ENCODE results near the gene CFAP69. TPM values are rescaled to one million over a fixed set of nuclear protein-coding genes. Genes with fewer than 3 reads are reported as not detected.

Gene CFAP69
- total RNA-seq, 1 donor from 2014 or later: 0.86 TPM

DNA sequence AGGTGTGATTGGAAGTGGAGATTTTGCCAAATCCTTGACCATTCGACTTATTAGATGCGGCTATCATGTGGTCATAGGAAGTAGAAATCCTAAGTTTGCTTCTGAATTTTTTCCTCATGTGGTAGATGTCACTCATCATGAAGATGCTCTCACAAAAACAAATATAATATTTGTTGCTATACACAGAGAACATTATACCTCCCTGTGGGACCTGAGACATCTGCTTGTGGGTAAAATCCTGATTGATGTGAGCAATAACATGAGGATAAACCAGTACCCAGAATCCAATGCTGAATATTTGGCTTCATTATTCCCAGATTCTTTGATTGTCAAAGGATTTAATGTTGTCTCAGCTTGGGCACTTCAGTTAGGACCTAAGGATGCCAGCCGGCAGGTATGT, 19.8 kb upstream of the CFAP69 start:
- no peak for DNase-seq (ENCODE audit: extremely low spot score, unreplicated experiment)
- peaks cover 43% of the 10 kb centered on the region for H3K27me3 Mint-ChIP-seq (ENCODE audit: unreplicated experiment)
- TF ChIP-seq, protein P1, sequence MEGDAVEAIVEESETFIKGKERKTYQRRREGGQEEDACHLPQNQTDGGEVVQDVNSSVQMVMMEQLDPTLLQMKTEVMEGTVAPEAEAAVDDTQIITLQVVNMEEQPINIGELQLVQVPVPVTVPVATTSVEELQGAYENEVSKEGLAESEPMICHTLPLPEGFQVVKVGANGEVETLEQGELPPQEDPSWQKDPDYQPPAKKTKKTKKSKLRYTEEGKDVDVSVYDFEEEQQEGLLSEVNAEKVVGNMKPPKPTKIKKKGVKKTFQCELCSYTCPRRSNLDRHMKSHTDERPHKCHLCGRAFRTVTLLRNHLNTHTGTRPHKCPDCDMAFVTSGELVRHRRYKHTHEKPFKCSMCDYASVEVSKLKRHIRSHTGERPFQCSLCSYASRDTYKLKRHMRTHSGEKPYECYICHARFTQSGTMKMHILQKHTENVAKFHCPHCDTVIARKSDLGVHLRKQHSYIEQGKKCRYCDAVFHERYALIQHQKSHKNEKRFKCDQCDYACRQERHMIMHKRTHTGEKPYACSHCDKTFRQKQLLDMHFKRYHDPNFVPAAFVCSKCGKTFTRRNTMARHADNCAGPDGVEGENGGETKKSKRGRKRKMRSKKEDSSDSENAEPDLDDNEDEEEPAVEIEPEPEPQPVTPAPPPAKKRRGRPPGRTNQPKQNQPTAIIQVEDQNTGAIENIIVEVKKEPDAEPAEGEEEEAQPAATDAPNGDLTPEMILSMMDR (IDR thresholded peaks at IDR 0.05): no peak
- H3K36me3 Mint-ChIP-seq (ENCODE audit: unreplicated experiment): no peaks in the 10 kb centered on the region
- H3K4me1 Mint-ChIP-seq (ENCODE audit: unreplicated experiment): no peaks in the 10 kb centered on the region
- no peaks in the 10 kb centered on the region for H3K9me3 Mint-ChIP-seq (ENCODE audit: unreplicated experiment)
- H3K27ac Mint-ChIP-seq (ENCODE audit: unreplicated experiment): no peak overlapping the region
- no peak overlapping the region for H3K4me3 Mint-ChIP-seq (ENCODE audit: unreplicated experiment)

DNA sequence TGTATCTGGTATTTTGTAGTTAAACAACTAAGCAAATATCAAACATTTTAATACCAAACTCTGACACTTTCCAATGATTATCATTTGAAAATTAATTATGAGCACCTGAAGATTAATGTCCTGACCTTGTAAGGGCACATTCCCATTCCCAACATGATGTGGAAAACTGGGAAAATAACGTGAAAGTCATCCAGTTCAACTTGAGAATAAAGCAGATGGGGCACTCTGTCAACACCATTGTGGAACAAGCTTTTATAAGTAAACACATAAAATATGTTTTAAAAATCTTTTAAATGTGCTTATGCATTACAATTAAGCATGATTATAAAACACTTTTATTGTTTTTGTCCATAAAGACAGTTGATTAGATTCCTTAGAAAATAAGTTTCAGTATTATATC, 19.4 kb upstream of the CFAP69 start:
- no peak for DNase-seq (ENCODE audit: extremely low spot score, unreplicated experiment)
- Mint-ChIP-seq H3K9me3 (ENCODE audit: unreplicated experiment) (no peaks in the 10 kb centered on the region), H3K27me3 (ENCODE audit: unreplicated experiment) (peaks cover 39% of the 10 kb centered on the region), H3K27ac (ENCODE audit: unreplicated experiment) (no peak overlapping the region), H3K4me3 (ENCODE audit: unreplicated experiment) (no peak overlapping the region), H3K36me3 (ENCODE audit: unreplicated experiment) (no peaks in the 10 kb centered on the region), H3K4me1 (ENCODE audit: unreplicated experiment) (no peaks in the 10 kb centered on the region)
- TF ChIP-seq, protein P1 (IDR thresholded peaks at IDR 0.05): no peak

DNA sequence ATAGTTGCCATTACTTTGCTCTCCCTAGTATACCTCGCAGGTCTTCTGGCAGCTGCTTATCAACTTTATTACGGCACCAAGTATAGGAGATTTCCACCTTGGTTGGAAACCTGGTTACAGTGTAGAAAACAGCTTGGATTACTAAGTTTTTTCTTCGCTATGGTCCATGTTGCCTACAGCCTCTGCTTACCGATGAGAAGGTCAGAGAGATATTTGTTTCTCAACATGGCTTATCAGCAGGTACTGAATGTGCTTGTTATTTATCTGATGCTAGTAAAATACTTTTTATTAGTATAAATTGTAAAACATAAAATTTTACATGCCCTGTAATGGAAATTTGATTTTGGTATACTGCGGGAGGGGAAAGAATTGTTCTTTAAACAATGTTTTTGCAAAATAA, 17.7 kb upstream of the CFAP69 start:
- Mint-ChIP-seq H3K9me3 (ENCODE audit: unreplicated experiment) (no peaks in the 10 kb centered on the region), H3K4me1 (ENCODE audit: unreplicated experiment) (no peaks in the 10 kb centered on the region), H3K4me3 (ENCODE audit: unreplicated experiment) (no peak overlapping the region), H3K27me3 (ENCODE audit: unreplicated experiment) (peaks cover 32% of the 10 kb centered on the region), H3K27ac (ENCODE audit: unreplicated experiment) (no peak overlapping the region), H3K36me3 (ENCODE audit: unreplicated experiment) (no peaks in the 10 kb centered on the region)
- TF ChIP-seq, protein P1 (IDR thresholded peaks at IDR 0.05): no peak
- DNase-seq (ENCODE audit: extremely low spot score, unreplicated experiment): no peak

DNA sequence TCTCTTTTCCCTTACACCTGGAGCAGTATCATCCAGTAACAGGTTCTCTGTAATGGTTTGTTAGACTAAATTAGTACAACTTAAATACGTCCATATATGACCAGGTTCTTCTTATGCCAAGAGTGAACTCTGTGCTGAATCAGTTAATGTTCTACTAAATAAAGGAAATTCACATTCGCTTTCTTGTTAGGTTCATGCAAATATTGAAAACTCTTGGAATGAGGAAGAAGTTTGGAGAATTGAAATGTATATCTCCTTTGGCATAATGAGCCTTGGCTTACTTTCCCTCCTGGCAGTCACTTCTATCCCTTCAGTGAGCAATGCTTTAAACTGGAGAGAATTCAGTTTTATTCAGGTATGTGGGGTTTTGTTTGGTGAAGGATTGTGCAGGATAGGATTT, 15.3 kb upstream of the CFAP69 start:
- TF ChIP-seq, protein P1 (IDR thresholded peaks at IDR 0.05): no peak
- no peaks in the 10 kb centered on the region for H3K36me3 Mint-ChIP-seq (ENCODE audit: unreplicated experiment)
- DNase-seq (ENCODE audit: extremely low spot score, unreplicated experiment): no peak
- no peaks in the 10 kb centered on the region for H3K4me1 Mint-ChIP-seq (ENCODE audit: unreplicated experiment)
- no peaks in the 10 kb centered on the region for H3K9me3 Mint-ChIP-seq (ENCODE audit: unreplicated experiment)
- H3K4me3 Mint-ChIP-seq (ENCODE audit: unreplicated experiment): no peak overlapping the region
- peaks cover 30% of the 10 kb centered on the region for H3K27me3 Mint-ChIP-seq (ENCODE audit: unreplicated experiment)
- H3K27ac Mint-ChIP-seq (ENCODE audit: unreplicated experiment): no peak overlapping the region

DNA sequence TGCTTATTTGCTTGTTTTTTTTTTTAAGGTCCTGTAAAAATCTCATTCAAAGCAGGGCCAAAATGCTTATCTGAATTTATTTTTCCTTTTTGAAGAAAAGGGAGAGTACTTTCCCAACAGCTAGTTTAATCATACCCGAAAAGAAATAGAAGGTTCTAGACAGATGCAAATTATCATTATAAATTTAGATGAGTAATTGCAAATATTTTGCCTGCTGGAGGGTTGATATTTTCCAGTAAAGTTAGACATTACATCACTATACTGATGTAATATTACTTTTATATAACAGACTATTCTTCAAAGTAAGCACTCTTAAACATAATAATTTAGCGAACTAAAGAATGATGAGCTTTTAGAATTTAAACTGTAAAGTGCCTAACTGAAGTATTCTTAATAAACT, 14.1 kb upstream of the CFAP69 start:
- Mint-ChIP-seq H3K36me3 (ENCODE audit: unreplicated experiment) (no peaks in the 10 kb centered on the region), H3K27ac (ENCODE audit: unreplicated experiment) (no peak overlapping the region), H3K9me3 (ENCODE audit: unreplicated experiment) (no peaks in the 10 kb centered on the region), H3K4me3 (ENCODE audit: unreplicated experiment) (no peak overlapping the region), H3K27me3 (ENCODE audit: unreplicated experiment) (peaks cover 26% of the 10 kb centered on the region), H3K4me1 (ENCODE audit: unreplicated experiment) (no peaks in the 10 kb centered on the region)
- TF ChIP-seq, protein P1 (IDR thresholded peaks at IDR 0.05): no peak
- no peak for DNase-seq (ENCODE audit: extremely low spot score, unreplicated experiment)
